Stomach smooth muscle (tissue), 2 donors: ENCODE data around the gene MCRIP1.
"Not testable (repeated sequence)": the region's sequence is repeated elsewhere in the genome, so short reads cannot be mapped to it uniquely, and the experiment has no call there.

ENCODE experiments used
- H3K27ac ChIP-seq: one replicate; pipeline ENCODE4 v1.7.0; 2013; ENCODE audit warnings: mild to moderate bottlenecking, low read length, inconsistent platforms
- H3K27me3 ChIP-seq, 2 donors: one replicate each; pipeline ENCODE4 v1.7.0; 2013; ENCODE audit warnings: low read length in 2 of 2; ENCODE audit not compliant: insufficient read depth in 2 of 2, control insufficient read depth in 1 of 2
- H3K36me3 ChIP-seq, 2 donors: one replicate each; pipeline ENCODE4 v1.7.0; 2013; ENCODE audit warnings: low read length in 2 of 2; ENCODE audit not compliant: control insufficient read depth in 2 of 2, insufficient read depth in 2 of 2
- H3K4me1 ChIP-seq: one replicate; pipeline ENCODE4 v1.7.0; 2013; ENCODE audit warnings: low read length; ENCODE audit not compliant: control insufficient read depth, insufficient read depth
- H3K4me3 ChIP-seq, 2 donors: one replicate each; pipeline ENCODE4 v1.7.0; 2013; ENCODE audit warnings: low read length in 2 of 2
- H3K9ac ChIP-seq, 2 donors: one replicate each; pipeline ENCODE4 v1.7.0; 2013; ENCODE audit warnings: low read length in 2 of 2, mild to moderate bottlenecking in 1 of 2
- H3K9me3 ChIP-seq, 2 donors: one replicate each; pipeline ENCODE4 v1.7.0; 2013; ENCODE audit warnings: low read length in 2 of 2; ENCODE audit not compliant: control insufficient read depth in 2 of 2
- donor health status: healthy.
- donor health status: Pancreatic carcinoma.

The MCRIP1 gene

GRCh38 chr17:81845881-81846742 is 13.0 kb upstream of the MCRIP1 start:
- Histone ChIP-seq H3K4me1 (no peaks in the 10 kb centered on the region), H3K9me3 (no peaks in the 10 kb centered on the region), H3K4me3 (no peak overlapping the region), H3K36me3 (peaks cover 41 to 46% of the 10 kb centered on the region in 2 donors), H3K27me3 (no peaks in the 10 kb centered on the region), H3K9ac (no peak overlapping the region), H3K27ac (no peak overlapping the region)

GRCh38 chr17:81845361-81845760 is 12.3 kb upstream of the MCRIP1 start:
- Histone ChIP-seq H3K9ac (no peak overlapping the region), H3K27ac (no peak overlapping the region), H3K4me3 (no peak overlapping the region), H3K9me3 (no peaks in the 10 kb centered on the region), H3K4me1 (no peaks in the 10 kb centered on the region), H3K36me3 (peaks cover 41 to 45% of the 10 kb centered on the region in 2 donors), H3K27me3 (no peaks in the 10 kb centered on the region)

DNA sequence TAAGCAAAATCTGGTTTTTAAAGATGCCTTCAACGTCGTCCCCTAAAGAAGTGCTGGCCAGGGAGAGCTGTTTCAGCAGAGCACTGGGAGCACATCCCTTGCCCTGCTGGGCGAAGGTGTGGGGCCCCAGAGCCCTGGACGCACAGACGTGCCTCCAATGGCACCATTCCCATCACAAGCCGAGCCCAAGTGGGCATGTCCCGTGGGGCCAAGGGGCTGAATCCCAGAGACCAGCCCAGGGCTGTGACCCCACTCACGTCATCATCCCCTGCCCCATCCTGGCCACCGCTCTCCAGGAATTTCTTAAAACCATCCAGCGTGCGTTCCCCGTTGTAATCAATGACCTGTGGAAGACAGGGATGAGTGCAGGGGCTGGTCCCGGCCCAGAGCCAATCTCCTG is 11.8 kb upstream of the MCRIP1 start:
- Histone ChIP-seq H3K9me3 (no peaks in the 10 kb centered on the region), H3K4me1 (no peaks in the 10 kb centered on the region), H3K27ac (no peak overlapping the region), H3K27me3 (no peaks in the 10 kb centered on the region), H3K9ac (no peak overlapping the region), H3K36me3 (peaks cover 41 to 45% of the 10 kb centered on the region in 2 donors), H3K4me3 (no peak overlapping the region)

GRCh38 chr17:81844327-81844851 is 11.3 kb upstream of the MCRIP1 start:
- Histone ChIP-seq H3K27me3 (no peaks in the 10 kb centered on the region), H3K4me3 (no peak overlapping the region), H3K4me1 (no peaks in the 10 kb centered on the region), H3K9ac (no peak overlapping the region), H3K36me3 (peaks cover 41 to 45% of the 10 kb centered on the region in 2 donors), H3K9me3 (no peaks in the 10 kb centered on the region), H3K27ac (no peak overlapping the region)

DNA sequence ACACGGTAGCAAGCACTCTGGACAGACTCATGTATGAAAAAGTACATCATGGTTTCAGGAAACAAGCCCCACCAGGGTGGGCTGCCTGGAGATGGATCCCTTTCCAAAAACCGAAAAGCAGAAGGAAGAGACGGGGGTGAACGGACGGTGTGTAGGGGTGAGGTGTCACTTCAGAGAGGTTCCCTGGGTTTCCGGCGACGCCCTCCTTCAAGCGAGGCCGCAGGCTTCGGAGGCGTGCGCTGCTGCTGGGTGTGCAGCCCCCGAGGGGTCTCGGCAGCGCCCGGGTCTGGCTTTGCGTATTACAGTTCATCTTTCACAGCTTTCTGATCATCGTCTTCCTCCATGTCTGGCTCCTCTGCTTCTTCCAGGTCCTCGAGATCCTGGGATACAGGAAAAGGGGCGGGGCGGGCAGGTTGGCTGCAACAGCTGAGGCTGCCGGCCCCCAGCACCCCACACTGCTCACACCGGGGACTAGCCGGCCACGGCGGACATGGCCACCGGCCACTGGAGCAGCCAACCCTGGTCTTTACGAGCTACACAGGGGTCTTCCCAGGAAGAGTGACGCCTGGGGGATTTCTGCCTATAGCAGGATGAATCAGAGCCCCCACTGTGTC is 10.7 kb upstream of the MCRIP1 start:
- Histone ChIP-seq H3K4me1 (no peaks in the 10 kb centered on the region), H3K9ac (no peak overlapping the region), H3K27ac (no peak overlapping the region), H3K27me3 (no peaks in the 10 kb centered on the region), H3K9me3 (no peaks in the 10 kb centered on the region), H3K36me3 (peaks cover 41 to 45% of the 10 kb centered on the region in 2 donors), H3K4me3 (no peak overlapping the region)

- Histone ChIP-seq H3K4me1 (no peaks in the 10 kb centered on the region), H3K36me3 (peaks cover 41 to 43% of the 10 kb centered on the region in 2 donors), H3K27ac (no peak overlapping the region), H3K9ac (no peak overlapping the region), H3K4me3 (no peak overlapping the region), H3K27me3 (no peaks in the 10 kb centered on the region), H3K9me3 (no peaks in the 10 kb centered on the region)
These were observed 9.8 kb upstream of the MCRIP1 start for GRCh38 chr17:81842725-81843504.

DNA sequence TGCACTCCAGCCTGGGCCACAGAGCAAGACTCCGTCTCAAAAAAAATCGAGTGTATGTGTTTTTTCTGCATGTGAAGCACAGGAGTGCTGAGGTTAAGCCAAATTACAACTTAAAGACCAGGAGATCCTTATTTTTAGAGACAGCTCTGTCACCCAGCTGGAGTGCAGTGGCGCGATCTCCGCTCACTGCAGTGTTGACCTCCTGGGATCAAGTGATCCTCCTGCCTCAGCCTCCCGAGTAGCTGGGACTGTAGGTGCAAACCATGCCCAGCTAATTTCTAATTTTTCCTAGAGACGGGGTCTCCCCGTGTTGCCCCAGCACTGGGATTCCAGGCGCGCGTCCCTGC is 9.3 kb upstream of the MCRIP1 start:
- no peaks in the 10 kb centered on the region for H3K9me3 ChIP-seq
- no peaks in the 10 kb centered on the region for H3K4me1 ChIP-seq
- no peak overlapping the region for H3K4me3 ChIP-seq
- H3K36me3 ChIP-seq = peaks cover 40 to 41% of the 10 kb centered on the region in 2 donors
- no peaks in the 10 kb centered on the region for H3K27me3 ChIP-seq
- no peak overlapping the region for H3K27ac ChIP-seq
- H3K9ac ChIP-seq = no peak overlapping the region

GRCh38 chr17:81841866-81842265 is 8.8 kb upstream of the MCRIP1 start:
- Histone ChIP-seq H3K27ac (no peak overlapping the region), H3K27me3 (no peaks in the 10 kb centered on the region), H3K4me1 (no peaks in the 10 kb centered on the region), H3K9ac (no peak overlapping the region), H3K9me3 (no peaks in the 10 kb centered on the region), H3K36me3 (peaks cover 35 to 40% of the 10 kb centered on the region in 2 donors), H3K4me3 (no peak overlapping the region)

DNA sequence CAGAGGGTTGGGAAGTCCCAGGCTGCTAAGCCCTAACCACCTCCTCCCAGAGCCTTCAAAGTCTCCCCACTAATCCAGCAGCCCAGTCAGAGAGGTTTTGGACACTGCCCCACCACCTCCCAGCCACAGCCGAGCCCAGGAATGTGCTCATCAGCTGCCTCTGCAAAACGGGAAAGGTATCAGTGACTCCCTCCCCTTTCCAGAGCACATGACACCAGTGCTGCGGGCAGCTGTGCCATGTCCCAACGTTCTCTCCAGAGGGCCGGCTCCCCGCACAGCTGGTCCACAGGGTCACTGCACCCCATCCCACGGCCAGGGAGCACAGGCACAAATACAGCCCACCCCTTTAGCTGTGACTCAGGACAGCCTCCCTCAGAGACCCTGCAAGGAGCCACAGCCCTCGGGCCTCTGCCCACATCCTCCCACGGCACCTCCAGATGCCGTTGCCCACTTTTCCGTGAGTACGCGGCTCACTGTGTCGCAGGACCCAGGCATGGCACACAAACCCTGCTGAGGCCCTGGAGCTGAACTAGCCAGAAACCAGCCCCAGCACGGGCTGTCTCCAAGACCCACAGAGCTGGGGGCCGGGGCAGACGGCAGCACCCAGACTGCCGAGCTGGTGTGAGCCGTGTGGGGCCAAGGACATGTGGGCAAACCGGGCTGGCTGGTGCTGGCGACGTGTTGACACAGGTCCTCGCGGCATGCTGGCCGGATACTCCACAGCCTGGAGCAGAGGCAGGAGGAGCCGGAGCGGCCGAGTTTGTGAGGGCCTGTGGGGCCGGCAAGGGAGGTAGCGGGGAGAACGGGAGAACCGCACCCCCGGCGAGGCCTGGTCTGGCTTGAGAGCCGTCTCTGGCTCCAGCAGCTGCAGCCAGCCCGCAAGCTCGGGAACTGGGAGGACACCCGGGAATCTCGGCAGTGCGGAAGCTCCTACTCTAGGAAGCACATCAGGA is 8.0 kb upstream of the MCRIP1 start:
- H3K27me3 ChIP-seq = no peaks in the 10 kb centered on the region
- H3K27ac ChIP-seq = no peak overlapping the region
- peaks cover 27 to 33% of the 10 kb centered on the region in 2 donors for H3K36me3 ChIP-seq
- no peak overlapping the region for H3K4me3 ChIP-seq
- no peak overlapping the region for H3K9ac ChIP-seq
- no peaks in the 10 kb centered on the region for H3K9me3 ChIP-seq
- no peaks in the 10 kb centered on the region for H3K4me1 ChIP-seq

GRCh38 chr17:81840059-81840458 is 7.0 kb upstream of the MCRIP1 start:
- peaks cover 17 to 23% of the 10 kb centered on the region in 2 donors for H3K36me3 ChIP-seq
- not testable (repeated sequence) for H3K4me3 ChIP-seq, H3K9ac ChIP-seq, H3K27ac ChIP-seq, H3K4me1 ChIP-seq, H3K27me3 ChIP-seq, H3K9me3 ChIP-seq
